K562 (cell line): ENCODE results near the gene CNTRL. TPM values are rescaled to one million over a fixed set of nuclear protein-coding genes. Genes with fewer than 3 reads are reported as not detected.

Experiments
- ATAC-seq: fragments of 200-7000 bp; cut with Tn5 transposase; 3 replicates; pipeline ENCODE4 v1.9.1; 2020; ENCODE audit warnings: moderate library complexity
- BruUV-seq: library from RNA; stranded (reverse); fragments of 400-500 nt; replicated peaks from 2 replicates; lab custom pipeline; 2021; lab: Mats Ljungman, UMichigan
- CTCF ChIA-PET: fragments of 300-600 bp; formaldehyde crosslinking; extraction: SDS; loops from one replicate; lab custom pipeline; 2021; ENCODE audit warnings: low intra/inter-chr PET ratio; lab: Yijun Ruan, JAX
- POLR2A ChIA-PET: fragments of 300-600, 350-650 bp; sonication (Branson Sonifier 250); formaldehyde crosslinking; extraction: SDS; loops from one replicate; lab custom pipeline; 2021; ENCODE audit warnings: antibody characterized with exemption, inconsistent platforms; lab: Yijun Ruan, JAX
- DNase-seq, 4 experiments: peaks; one replicate each; pipeline versions ENCODE4 v3.0.0 to v3.0.0-alpha.2; 2011 to 2018; ENCODE audit warnings: low spot score in 3 of 4, mixed read lengths in 3 of 4; ENCODE audit errors: extremely low read depth in 1 of 4
- FAIRE-seq: peaks from 2 replicates; lab custom pipeline; 2011; peaks lifted over from hg19 to GRCh38; lab: Jason Lieb, UNC
- H2AFZ ChIP-seq: 2 replicates; pipeline ENCODE4 v1.6.0; 2011; ENCODE audit warnings: low read depth, low read length, control low read depth, inconsistent platforms
- H3K27ac ChIP-seq: fragments of 200-600 bp; 3 replicates; pipeline ENCODE4 v1.8.0; 2011; ENCODE audit warnings: low read depth, mild to moderate bottlenecking, control low read depth, inconsistent platforms, low read length, moderate library complexity, mixed read lengths; ENCODE audit errors: extremely low read depth
- H3K27me3 ChIP-seq, 2 experiments: fragments of 300-600 bp in 1 of 2; 2 replicates in 1 of 2; 3 replicates in 1 of 2; pipeline versions ENCODE4 v1.6.0 to v1.8.0; 2011; ENCODE audit warnings: inconsistent platforms in 2 of 2, low read length in 2 of 2, mild to moderate bottlenecking in 1 of 2, mixed read lengths in 1 of 2, moderate library complexity in 1 of 2; ENCODE audit not compliant: control insufficient read depth in 2 of 2, insufficient read depth in 2 of 2
- H3K36me3 ChIP-seq: fragments of 300-600 bp; 3 replicates; pipeline ENCODE4 v1.8.0; 2011; ENCODE audit warnings: mild to moderate bottlenecking, low read length, inconsistent platforms; ENCODE audit not compliant: control insufficient read depth, insufficient read depth
- H3K4me1 ChIP-seq, 2 experiments: fragments of 200-600 bp in 1 of 2; replicated peaks in 1 of 2; 2 replicates in 1 of 2; 3 replicates in 1 of 2; pipeline versions ENCODE4 v1.5.1 to v1.8.0; 2011; ENCODE audit warnings: inconsistent platforms in 2 of 2, low read length in 2 of 2, mild to moderate bottlenecking in 1 of 2, mixed read lengths in 1 of 2, moderate library complexity in 1 of 2; ENCODE audit not compliant: control insufficient read depth in 2 of 2, insufficient read depth in 2 of 2
- H3K4me2 ChIP-seq: 2 replicates; pipeline ENCODE4 v1.6.1; 2011; ENCODE audit warnings: low read length, control low read depth, inconsistent platforms, mixed read lengths; ENCODE audit not compliant: insufficient read depth
- H3K4me3 ChIP-seq: fragments of 200-600 bp; sonication (generic), shearing (Covaris generic); 2 replicates; pipeline ENCODE4 v1.5.1; 2016; ENCODE audit warnings: control low read depth, inconsistent platforms
- H3K79me2 ChIP-seq: fragments of 200-600 bp; 3 replicates; pipeline ENCODE4 v1.8.0; 2011; ENCODE audit warnings: low read length, inconsistent platforms; ENCODE audit not compliant: control insufficient read depth, insufficient read depth
- H3K9ac ChIP-seq, 2 experiments: 2 replicates each; pipeline versions ENCODE4 v1.6.0 to v1.6.1; 2011; ENCODE audit warnings: low read depth in 2 of 2, low read length in 2 of 2, control low read depth in 1 of 2, inconsistent platforms in 1 of 2, mild to moderate bottlenecking in 1 of 2, mixed read lengths in 1 of 2; ENCODE audit not compliant: insufficient read depth in 1 of 2
- H3K9me1 ChIP-seq: one replicate; pipeline ENCODE4 v1.6.0; 2011; ENCODE audit warnings: inconsistent platforms, mild to moderate bottlenecking, low read length, moderate library complexity; ENCODE audit not compliant: control insufficient read depth, insufficient read depth
- H3K9me3 ChIP-seq: replicated peaks from 2 replicates; pipeline ENCODE4 v1.5.1; 2011; ENCODE audit warnings: low read depth, low read length, inconsistent platforms; ENCODE audit not compliant: control insufficient read depth, insufficient read depth
- H4K20me1 ChIP-seq: replicated peaks from 2 replicates; pipeline ENCODE4 v1.6.1; 2011; ENCODE audit warnings: low read length, inconsistent platforms, mixed read lengths; ENCODE audit not compliant: control insufficient read depth, insufficient read depth
- ARNT ChIP-seq, 2 experiments: fragments of 450-650 bp; IDR thresholded peaks; 2 replicates each; pipeline ENCODE4 v1.6.1; 2016; ENCODE audit warnings: mild to moderate bottlenecking in 1 of 2
- EHMT2 ChIP-seq: fragments of 450-650 bp; IDR thresholded peaks from 2 replicates; pipeline ENCODE4 v1.6.1; 2018; ENCODE audit warnings: antibody characterized with exemption
- ETV6 ChIP-seq, 3 experiments: fragments of 150-350 bp in 1 of 3; sonication (generic) in 1 of 3; formaldehyde crosslinking in 1 of 3; IDR thresholded peaks; 2 replicates each; pipeline versions ENCODE4 v1.6.1 to v1.8.0; 2014 to 2022; ENCODE audit warnings: borderline replicate concordance in 2 of 3, low read depth in 2 of 3, antibody characterized with exemption in 1 of 3, low read length in 1 of 3, mild to moderate bottlenecking in 1 of 3, missing genetic modification reagents in 1 of 3
- EZH2 ChIP-seq: IDR thresholded peaks from 2 replicates; pipeline ENCODE4 v1.6.1; 2012; ENCODE audit warnings: low read depth, mild to moderate bottlenecking, inconsistent platforms, low read length, borderline replicate concordance
- HIVEP1 ChIP-seq: fragments of 250-450 bp; sonication (Bioruptor Pico); IDR thresholded peaks from 2 replicates; pipeline ENCODE4 v1.4.0; 2020; ENCODE audit warnings: mild to moderate bottlenecking
- MBD2 ChIP-seq: sonication (generic); IDR thresholded peaks from 2 replicates; pipeline ENCODE4 v1.6.1; 2016; ENCODE audit warnings: low read depth, borderline replicate concordance
- MECOM ChIP-seq: fragments of 250-450 bp; sonication (Bioruptor Pico); IDR thresholded peaks from 2 replicates; pipeline ENCODE4 v1.8.0; 2022; ENCODE audit warnings: inconsistent platforms
- NRF1 ChIP-seq, 2 experiments: fragments of 450-650 bp; IDR thresholded peaks in 1 of 2; conservative IDR thresholded peaks in 1 of 2; 2 replicates each; pipeline ENCODE4 v1.6.1; 2014; ENCODE audit warnings: mild to moderate bottlenecking in 2 of 2
- OTX1 ChIP-seq: fragments of 450-650 bp; formaldehyde crosslinking; IDR thresholded peaks from 2 replicates; pipeline ENCODE4 v1.4.0; 2022; ENCODE audit warnings: mild to moderate bottlenecking
- POLR2B ChIP-seq: fragments of 450-650 bp; IDR thresholded peaks from 2 replicates; pipeline ENCODE4 v1.6.1; 2018; ENCODE audit warnings: low read depth; ENCODE audit not compliant: partially characterized antibody
- SUPT5H ChIP-seq: fragments of 450-650 bp; IDR thresholded peaks from 2 replicates; pipeline ENCODE4 v1.6.1; 2016
- ZNF121 ChIP-seq: sonication (generic); formaldehyde crosslinking; conservative IDR thresholded peaks from 2 replicates; pipeline ENCODE4 v1.8.0; 2022; ENCODE audit warnings: missing genetic modification reagents
- ZNF197 ChIP-seq: fragments of 200-800 bp; sonication (Bioruptor generic); IDR thresholded peaks from 2 replicates; pipeline ENCODE4 v1.6.1; 2016; ENCODE audit warnings: low read depth, missing genetic modification characterization, missing compliant biosample characterization
- WGBS: fragments of 100-300 bp; shearing (Covaris generic); methylation state at CpG from one replicate; pipeline ENCODE4 v1.1.6; 2016; ENCODE audit warnings: low coverage, mixed read lengths; ENCODE audit not compliant: insufficient coverage; ENCODE audit errors: missing lambda C conversion rate; 5-methylcytosine and 5-hydroxymethylcytosine counted together
- in situ Hi-C: fragments of 300-500 bp; cut with MboI; formaldehyde crosslinking; loops from 4 replicates; pipeline ENCODE4 v1.15.0; 2018; ENCODE audit warnings: inconsistent platforms, mixed read lengths
- intact Hi-C: fragments of 100-400 bp; cut with micrococcal nuclease; formaldehyde crosslinking; loops from 2 replicates; pipeline ENCODE4 v1.14.2; 2022
- polyA plus RNA-seq, 8 experiments: library from polyadenylated mRNA; depleted of rRNA in 4 of 8; stranded (reverse) in 5 of 8; unstranded in 3 of 8; fragments of >200 nt; fragmentation: Nextera tagmentation in 2 of 8; fragmentation: Illumina TruSeq in 1 of 8; extraction: Ambion mirVana in 2 of 8; extraction: Trizol in 1 of 8; gene quantifications; 2 replicates each; pipeline versions ENCODE4 v1.2.1 to v1.2.3, GENCODE V29; 2011 to 2014; ENCODE audit warnings: inconsistent platforms in 1 of 8, missing spikeins in 1 of 8
- total RNA-seq, 7 experiments: library from RNA; depleted of rRNA in 6 of 7; stranded (reverse); fragments of >200 nt in 6 of 7; fragmentation: Illumina TruSeq in 2 of 7; extraction: Trizol in 2 of 7; gene quantifications; 2 replicates each; pipeline versions ENCODE4 v1.2.1 to v1.2.3, GENCODE V29; 2011 to 2021; ENCODE audit warnings: low replicate concordance in 1 of 7
- TF ChIP-seq, protein P1 (sequence below), 3 experiments: IDR thresholded peaks in 2 of 3; conservative IDR thresholded peaks in 1 of 3; 2 replicates each; pipeline ENCODE4 v1.5.1; 2011 to 2012; ENCODE audit warnings: low read length in 3 of 3, mild to moderate bottlenecking in 3 of 3, control low read depth in 2 of 3, improper control_type of control experiment in 1 of 3, inconsistent platforms in 1 of 3, low read depth in 1 of 3, mixed read lengths in 1 of 3, moderate library complexity in 1 of 3; ENCODE audit not compliant: insufficient read depth in 2 of 3
- TF ChIP-seq, protein P2 (sequence below): fragments of 450-650 bp; IDR thresholded peaks from 2 replicates; pipeline ENCODE4 v1.6.1; 2017; ENCODE audit warnings: mild to moderate bottlenecking, moderate library complexity
- TF ChIP-seq, protein P3 (sequence below): fragments of 250-450 bp; sonication (Bioruptor Pico); IDR thresholded peaks from 2 replicates; pipeline ENCODE4 v1.8.0; 2022; ENCODE audit warnings: moderate library complexity, mild to moderate bottlenecking, inconsistent platforms

Gene CNTRL
- total and polyA plus RNA-seq, 9 of the 15 experiments (the other 6 are each of a cell fraction or from before 2014, with no cell fraction given): 9.2 to 28.9 (median 20.5) TPM

DNA sequence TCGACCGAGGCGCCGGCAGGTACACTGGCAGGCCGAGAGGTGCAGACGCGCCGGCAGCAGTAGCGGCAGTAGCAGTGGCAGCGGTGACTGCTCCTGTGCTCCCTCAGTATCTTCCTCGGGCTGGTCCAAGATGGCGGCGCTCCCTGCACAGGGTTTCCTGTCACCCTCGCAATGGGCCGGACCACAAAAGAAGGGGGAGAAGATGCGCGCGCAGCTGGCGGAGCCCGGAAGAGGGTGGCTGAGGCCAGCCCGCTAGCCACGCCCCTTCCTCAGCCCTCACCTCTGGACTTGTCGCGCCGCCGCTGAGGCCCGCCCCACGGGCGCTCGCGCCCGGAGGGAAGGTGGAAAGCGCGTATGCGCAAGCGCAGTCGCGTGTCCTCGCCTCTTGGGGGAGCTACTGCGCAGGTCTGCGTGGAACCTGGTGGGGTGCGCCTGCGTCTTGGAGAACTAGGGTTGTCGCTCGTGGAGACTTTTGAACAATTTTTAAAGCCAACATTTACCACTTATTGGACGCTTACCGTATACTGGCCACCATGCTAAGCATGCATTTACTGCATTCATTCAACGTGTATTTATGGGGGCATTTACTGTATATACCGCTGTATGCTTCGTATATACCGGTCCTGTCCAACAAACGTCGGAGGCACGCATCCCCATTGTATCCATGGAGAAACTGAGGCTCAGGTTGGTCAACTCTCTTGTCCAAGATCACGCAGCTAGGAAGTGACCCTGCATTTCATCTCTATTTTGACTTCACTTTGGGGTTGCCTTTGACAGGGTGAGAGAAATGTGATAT, 127.2 kb downstream of the CNTRL start, which contains the start of gene RAB14:
TSS of gene RAB14 (minus strand) at position 132 of the 796 bp plus-strand sequence. CDS start 8,457 bp downstream, outside the sequence.
- H3K27me3 ChIP-seq: no peaks in the 10 kb centered on the region
- H3K27ac ChIP-seq: peak within 1 kb of the TSS; percentile 87
- H3K4me1 ChIP-seq: peaks cover 14 to 15% of the 10 kb centered on the region in 2 experiments; a peak in 3 of 5 replicates
- ChIA-PET POLR2A (interaction anchor here (0.8 to 2.2 kb wide), 2 partner anchors 12 to 18 kb away, joined by 3 to 8 read pairs; no protein-coding TSS in a partner anchor), CTCF (interaction anchor here (0.6 to 0.7 kb wide), 3 partner anchors 80 to 1106 kb away, joined by 3 to 5 read pairs (median 4); no protein-coding TSS in a partner anchor)
- FAIRE-seq (peak; percentile 94), DNase-seq (peak; percentile 99 to 100 (median 99)), ATAC-seq (peak; percentile 88)
- peak within 1 kb of the TSS; percentile 90 for H2AFZ ChIP-seq
- peaks cover 53% of the 10 kb centered on the region for H3K79me2 ChIP-seq
- intact Hi-C loops (loop anchor here (5.0 kb wide), 1 partner anchor 445 kb away; no protein-coding TSS in a partner anchor), in situ Hi-C loops (no loop called here)
- peak within 1 kb of the TSS; percentile 99 for H3K4me2 ChIP-seq
- no TSS peak for BruUV-seq
- WGBS: under 1% methylated on average over 37 of the region's 55 CpGs
- peak within 1 kb of the TSS; percentile 87 for H3K4me3 ChIP-seq
- H3K9ac ChIP-seq: peak within 1 kb of the TSS; percentile 69 to 94
- peaks cover 19% of the 10 kb centered on the region for H4K20me1 ChIP-seq
- no peaks in the 10 kb centered on the region for H3K9me3 ChIP-seq
- H3K9me1 ChIP-seq: no peaks in the 10 kb centered on the region
- H3K36me3 ChIP-seq: no peaks in the 10 kb centered on the region
- TF ChIP-seq EZH2 (no peak), HIVEP1 (CRISPR knock-in tag) (no peak), EHMT2 (0 out of 2 replicates have a peak, but pooled peaks have one; percentile 67), SUPT5H (peak; percentile 77), POLR2B (peak; percentile 83), ZNF197 (CRISPR knock-in tag) (no peak), ETV6 (IDR thresholded peaks at IDR 0.05; ENCODE audit: borderline replicate concordance in 1 of 2, low read depth in 2 of 2, low read length in 1 of 2) (no peak), ETV6 (CRISPR knock-in tag; IDR thresholded peaks at IDR 0.05; ENCODE audit: borderline replicate concordance) (no peak), ARNT (IDR thresholded peaks at IDR 0.05) (peak; percentile 57 to 69; a peak in 1 of 4 replicates), NRF1 (conservative IDR thresholded peaks at IDR 0.05 in 1 of 2, IDR thresholded peaks at IDR 0.05 in 1 of 2) (peak; percentile 98), ZNF121 (peak; percentile 44; the same call in 1 of the 2 replicates), MECOM (CRISPR knock-in tag) (no peak), MBD2 (peak; percentile 66; the same call in 1 of the 2 replicates), OTX1 (CRISPR knock-in tag) (0 out of 2 replicates have a peak, but pooled peaks have one; percentile 46)
- TF ChIP-seq, protein P1, sequence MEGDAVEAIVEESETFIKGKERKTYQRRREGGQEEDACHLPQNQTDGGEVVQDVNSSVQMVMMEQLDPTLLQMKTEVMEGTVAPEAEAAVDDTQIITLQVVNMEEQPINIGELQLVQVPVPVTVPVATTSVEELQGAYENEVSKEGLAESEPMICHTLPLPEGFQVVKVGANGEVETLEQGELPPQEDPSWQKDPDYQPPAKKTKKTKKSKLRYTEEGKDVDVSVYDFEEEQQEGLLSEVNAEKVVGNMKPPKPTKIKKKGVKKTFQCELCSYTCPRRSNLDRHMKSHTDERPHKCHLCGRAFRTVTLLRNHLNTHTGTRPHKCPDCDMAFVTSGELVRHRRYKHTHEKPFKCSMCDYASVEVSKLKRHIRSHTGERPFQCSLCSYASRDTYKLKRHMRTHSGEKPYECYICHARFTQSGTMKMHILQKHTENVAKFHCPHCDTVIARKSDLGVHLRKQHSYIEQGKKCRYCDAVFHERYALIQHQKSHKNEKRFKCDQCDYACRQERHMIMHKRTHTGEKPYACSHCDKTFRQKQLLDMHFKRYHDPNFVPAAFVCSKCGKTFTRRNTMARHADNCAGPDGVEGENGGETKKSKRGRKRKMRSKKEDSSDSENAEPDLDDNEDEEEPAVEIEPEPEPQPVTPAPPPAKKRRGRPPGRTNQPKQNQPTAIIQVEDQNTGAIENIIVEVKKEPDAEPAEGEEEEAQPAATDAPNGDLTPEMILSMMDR (IDR thresholded peaks at IDR 0.05 in 2 of 3, conservative IDR thresholded peaks at IDR 0.05 in 1 of 3; ENCODE audit: insufficient read depth in 2 of 3, low read depth in 1 of 3, low read length in 3 of 3): peak; percentile 72 to 87 (median 75)
- TF ChIP-seq, protein P2, sequence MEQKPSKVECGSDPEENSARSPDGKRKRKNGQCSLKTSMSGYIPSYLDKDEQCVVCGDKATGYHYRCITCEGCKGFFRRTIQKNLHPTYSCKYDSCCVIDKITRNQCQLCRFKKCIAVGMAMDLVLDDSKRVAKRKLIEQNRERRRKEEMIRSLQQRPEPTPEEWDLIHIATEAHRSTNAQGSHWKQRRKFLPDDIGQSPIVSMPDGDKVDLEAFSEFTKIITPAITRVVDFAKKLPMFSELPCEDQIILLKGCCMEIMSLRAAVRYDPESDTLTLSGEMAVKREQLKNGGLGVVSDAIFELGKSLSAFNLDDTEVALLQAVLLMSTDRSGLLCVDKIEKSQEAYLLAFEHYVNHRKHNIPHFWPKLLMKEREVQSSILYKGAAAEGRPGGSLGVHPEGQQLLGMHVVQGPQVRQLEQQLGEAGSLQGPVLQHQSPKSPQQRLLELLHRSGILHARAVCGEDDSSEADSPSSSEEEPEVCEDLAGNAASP: no peak
- TF ChIP-seq, protein P3, sequence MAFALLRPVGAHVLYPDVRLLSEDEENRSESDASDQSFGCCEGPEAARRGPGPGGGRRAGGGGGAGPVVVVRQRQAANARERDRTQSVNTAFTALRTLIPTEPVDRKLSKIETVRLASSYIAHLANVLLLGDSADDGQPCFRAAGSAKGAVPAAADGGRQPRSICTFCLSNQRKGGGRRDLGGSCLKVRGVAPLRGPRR (CRISPR knock-in tag): 0 out of 2 replicates have a peak, but pooled peaks have one; percentile 40
